Progenitor cell of endocrine pancreas (in vitro differentiated cells): ENCODE results near the gene SV2A. TPM values are rescaled to one million over a fixed set of nuclear protein-coding genes. Genes with fewer than 3 reads are reported as not detected.
A peak's percentile ranks its signal among the peaks of the same experiment; 100 is the strongest.

Experiments
- DNase-seq: peaks from one replicate; pipeline ENCODE4 v3.0.0; 2021; ENCODE audit warnings: low spot score; ENCODE audit not compliant: unreplicated experiment
- H3K27ac Mint-ChIP-seq: 2 replicates; pipeline ENCODE4 v1.8.0; 2021; ENCODE audit warnings: mild to moderate bottlenecking, moderate library complexity, mixed read lengths
- H3K27me3 Mint-ChIP-seq: 2 replicates; pipeline ENCODE4 v1.8.0; 2021; ENCODE audit warnings: mixed read lengths
- H3K36me3 Mint-ChIP-seq: 2 replicates; pipeline ENCODE4 v1.8.0; 2022; ENCODE audit warnings: mixed read lengths; ENCODE audit not compliant: insufficient read depth
- H3K4me1 Mint-ChIP-seq: 2 replicates; pipeline ENCODE4 v1.8.0; 2021; ENCODE audit warnings: low read depth, mixed read lengths
- H3K4me3 Mint-ChIP-seq: 2 replicates; pipeline ENCODE4 v1.8.0; 2021; ENCODE audit warnings: low read depth, mild to moderate bottlenecking, moderate library complexity, mixed read lengths
- H3K9me3 Mint-ChIP-seq: 2 replicates; pipeline ENCODE4 v1.8.0; 2021; ENCODE audit warnings: low read depth, mixed read lengths
- long read RNA-seq: library from polyadenylated mRNA; unstranded; transcript quantifications from one replicate; pipeline ENCODE4 v2.0.0, GENCODE V29; 2020
- total RNA-seq: library from RNA; stranded (reverse); gene quantifications from 2 replicates; pipeline ENCODE4 v1.2.1, GENCODE V29; 2021
- TF ChIP-seq, protein P1 (sequence below): fragments of 200-600 bp; sonication (generic); IDR thresholded peaks from one replicate; pipeline ENCODE4 v1.5.0; 2021; ENCODE audit warnings: antibody characterized with exemption, mild to moderate bottlenecking; ENCODE audit not compliant: unreplicated experiment

The SV2A gene, protein sequence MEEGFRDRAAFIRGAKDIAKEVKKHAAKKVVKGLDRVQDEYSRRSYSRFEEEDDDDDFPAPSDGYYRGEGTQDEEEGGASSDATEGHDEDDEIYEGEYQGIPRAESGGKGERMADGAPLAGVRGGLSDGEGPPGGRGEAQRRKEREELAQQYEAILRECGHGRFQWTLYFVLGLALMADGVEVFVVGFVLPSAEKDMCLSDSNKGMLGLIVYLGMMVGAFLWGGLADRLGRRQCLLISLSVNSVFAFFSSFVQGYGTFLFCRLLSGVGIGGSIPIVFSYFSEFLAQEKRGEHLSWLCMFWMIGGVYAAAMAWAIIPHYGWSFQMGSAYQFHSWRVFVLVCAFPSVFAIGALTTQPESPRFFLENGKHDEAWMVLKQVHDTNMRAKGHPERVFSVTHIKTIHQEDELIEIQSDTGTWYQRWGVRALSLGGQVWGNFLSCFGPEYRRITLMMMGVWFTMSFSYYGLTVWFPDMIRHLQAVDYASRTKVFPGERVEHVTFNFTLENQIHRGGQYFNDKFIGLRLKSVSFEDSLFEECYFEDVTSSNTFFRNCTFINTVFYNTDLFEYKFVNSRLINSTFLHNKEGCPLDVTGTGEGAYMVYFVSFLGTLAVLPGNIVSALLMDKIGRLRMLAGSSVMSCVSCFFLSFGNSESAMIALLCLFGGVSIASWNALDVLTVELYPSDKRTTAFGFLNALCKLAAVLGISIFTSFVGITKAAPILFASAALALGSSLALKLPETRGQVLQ
- total RNA-seq: 16.9 and 21.8 TPM in 2 replicates
- long read RNA-seq, partial matches to known transcripts: 3 of 3 reads
- long read RNA-seq, other reads (novel, unspliced or antisense): 0 of 3 reads

DNA sequence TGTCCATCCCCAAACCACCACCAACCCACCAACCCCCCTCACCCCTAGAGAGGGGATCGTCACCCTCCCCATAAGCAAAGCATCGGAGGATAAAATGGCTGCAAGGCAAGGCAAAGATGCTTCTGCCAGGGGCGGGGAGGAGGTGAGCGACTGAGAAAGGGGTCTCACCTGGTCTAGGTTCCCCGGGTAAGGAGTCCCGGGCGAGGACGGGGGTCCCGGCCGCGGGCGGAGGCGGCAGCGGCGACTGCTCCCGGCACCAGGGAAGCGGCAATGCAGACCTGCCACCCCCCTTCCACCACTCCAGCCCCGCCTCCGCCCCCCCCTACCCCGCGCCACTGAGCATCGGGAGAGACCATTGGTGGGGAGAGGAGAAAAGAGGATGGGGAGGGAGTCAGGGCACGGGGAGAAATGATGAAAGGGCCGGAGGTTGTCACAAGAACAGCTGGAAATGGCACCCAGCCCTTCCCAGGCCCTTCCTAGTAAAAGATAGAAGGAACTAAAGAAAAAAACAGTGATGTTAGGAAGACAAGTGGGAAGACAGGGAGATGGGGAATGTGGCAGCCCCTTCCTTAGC lies at the start of gene SV2A:
TSS of gene SV2A (minus strand) at position 274 of the 574 bp plus-strand sequence. CDS start 4,004 bp downstream, outside the sequence.
- no peaks in the 10 kb centered on the region for H3K9me3 Mint-ChIP-seq
- H3K4me1 Mint-ChIP-seq: peaks cover 17% of the 10 kb centered on the region
- peaks cover 9% of the 10 kb centered on the region for H3K27me3 Mint-ChIP-seq
- TF ChIP-seq, protein P1, sequence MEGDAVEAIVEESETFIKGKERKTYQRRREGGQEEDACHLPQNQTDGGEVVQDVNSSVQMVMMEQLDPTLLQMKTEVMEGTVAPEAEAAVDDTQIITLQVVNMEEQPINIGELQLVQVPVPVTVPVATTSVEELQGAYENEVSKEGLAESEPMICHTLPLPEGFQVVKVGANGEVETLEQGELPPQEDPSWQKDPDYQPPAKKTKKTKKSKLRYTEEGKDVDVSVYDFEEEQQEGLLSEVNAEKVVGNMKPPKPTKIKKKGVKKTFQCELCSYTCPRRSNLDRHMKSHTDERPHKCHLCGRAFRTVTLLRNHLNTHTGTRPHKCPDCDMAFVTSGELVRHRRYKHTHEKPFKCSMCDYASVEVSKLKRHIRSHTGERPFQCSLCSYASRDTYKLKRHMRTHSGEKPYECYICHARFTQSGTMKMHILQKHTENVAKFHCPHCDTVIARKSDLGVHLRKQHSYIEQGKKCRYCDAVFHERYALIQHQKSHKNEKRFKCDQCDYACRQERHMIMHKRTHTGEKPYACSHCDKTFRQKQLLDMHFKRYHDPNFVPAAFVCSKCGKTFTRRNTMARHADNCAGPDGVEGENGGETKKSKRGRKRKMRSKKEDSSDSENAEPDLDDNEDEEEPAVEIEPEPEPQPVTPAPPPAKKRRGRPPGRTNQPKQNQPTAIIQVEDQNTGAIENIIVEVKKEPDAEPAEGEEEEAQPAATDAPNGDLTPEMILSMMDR: no peak
- H3K4me3 Mint-ChIP-seq: peak within 1 kb of the TSS; percentile 82
- H3K27ac Mint-ChIP-seq: peak within 1 kb of the TSS; percentile 62
- H3K36me3 Mint-ChIP-seq: peaks cover 3% of the 10 kb centered on the region
- DNase-seq: peak; percentile 30

DNA sequence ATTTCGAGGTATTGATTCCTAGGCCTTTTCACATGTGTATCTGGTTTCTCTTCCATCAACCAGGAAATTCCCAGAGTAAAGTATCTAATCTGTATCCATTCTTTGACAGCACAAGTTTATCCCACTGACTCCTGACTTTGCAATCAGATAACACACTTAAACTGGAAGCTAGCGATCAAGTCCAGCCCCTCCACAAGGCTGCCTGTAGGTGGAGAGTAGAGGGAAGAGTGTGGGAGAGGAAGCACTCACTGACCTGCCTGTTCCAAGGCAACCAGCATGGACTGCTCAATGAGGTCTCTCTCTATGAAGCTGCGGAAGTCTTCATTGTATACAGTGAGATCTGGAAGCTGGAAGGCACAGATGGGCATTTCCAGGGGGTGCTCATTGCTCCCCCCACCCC lies 49.4 kb upstream of the SV2A start:
- H3K4me1 Mint-ChIP-seq: peaks cover 11% of the 10 kb centered on the region

DNA sequence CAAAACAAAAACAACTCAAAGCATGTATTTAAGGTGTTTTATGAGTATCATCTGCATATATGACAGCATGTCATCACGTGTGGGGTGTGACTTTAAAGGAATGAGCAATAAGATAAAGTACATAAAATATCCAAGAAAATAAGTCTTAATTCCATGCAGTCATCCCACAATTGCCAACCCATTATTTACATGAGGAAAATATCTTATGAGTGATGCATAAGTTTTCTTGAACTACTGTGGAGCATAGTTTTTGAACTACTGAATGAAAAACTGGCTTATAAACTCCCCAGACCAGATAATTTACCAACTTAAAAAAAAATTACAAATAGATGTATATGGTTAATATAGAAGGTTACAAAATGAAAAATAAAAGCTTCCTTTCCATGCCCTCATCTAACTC lies 48.8 kb upstream of the SV2A start:
- H3K9me3 Mint-ChIP-seq: no peaks in the 10 kb centered on the region
- H3K36me3 Mint-ChIP-seq: peaks cover 19% of the 10 kb centered on the region
- H3K27me3 Mint-ChIP-seq: no peaks in the 10 kb centered on the region
- TF ChIP-seq, protein P1: no peak
- no peak overlapping the region for H3K4me3 Mint-ChIP-seq
- H3K4me1 Mint-ChIP-seq: peaks cover 11% of the 10 kb centered on the region
- no peak overlapping the region for H3K27ac Mint-ChIP-seq
- DNase-seq: no peak

More for the DNA sequence above, 49.4 kb upstream of the SV2A start:
- Mint-ChIP-seq H3K27ac (peak overlapping the region; percentile 92), H3K9me3 (no peaks in the 10 kb centered on the region), H3K36me3 (peaks cover 19% of the 10 kb centered on the region), H3K4me3 (peak overlapping the region; percentile 38), H3K27me3 (no peaks in the 10 kb centered on the region)
- DNase-seq: no peak
- TF ChIP-seq, protein P1: peak; percentile 16

DNA sequence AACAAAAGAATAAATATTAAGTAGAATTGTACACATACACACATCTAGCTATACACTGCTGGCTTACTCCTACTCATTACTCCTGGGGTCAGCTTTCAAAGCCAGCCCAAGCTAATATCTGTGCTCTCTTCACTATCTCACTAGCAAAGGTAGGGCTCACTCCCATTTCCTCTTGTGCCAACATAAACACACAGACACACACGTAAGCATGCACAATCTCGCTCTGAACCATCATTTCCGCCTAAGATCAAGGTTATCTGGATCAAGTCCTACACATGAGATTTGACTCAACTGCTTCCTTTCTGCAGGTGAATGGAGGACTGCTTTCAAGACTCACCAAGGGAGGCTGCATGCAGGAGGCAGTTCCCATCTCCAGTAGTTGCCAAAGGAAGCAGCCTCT lies 47.8 kb upstream of the SV2A start:
- no peak overlapping the region for H3K4me3 Mint-ChIP-seq
- H3K36me3 Mint-ChIP-seq: peaks cover 19% of the 10 kb centered on the region
- H3K27ac Mint-ChIP-seq: no peak overlapping the region
- DNase-seq: no peak
- TF ChIP-seq, protein P1: no peak
- no peaks in the 10 kb centered on the region for H3K27me3 Mint-ChIP-seq
- peaks cover 11% of the 10 kb centered on the region for H3K4me1 Mint-ChIP-seq
- no peaks in the 10 kb centered on the region for H3K9me3 Mint-ChIP-seq

DNA sequence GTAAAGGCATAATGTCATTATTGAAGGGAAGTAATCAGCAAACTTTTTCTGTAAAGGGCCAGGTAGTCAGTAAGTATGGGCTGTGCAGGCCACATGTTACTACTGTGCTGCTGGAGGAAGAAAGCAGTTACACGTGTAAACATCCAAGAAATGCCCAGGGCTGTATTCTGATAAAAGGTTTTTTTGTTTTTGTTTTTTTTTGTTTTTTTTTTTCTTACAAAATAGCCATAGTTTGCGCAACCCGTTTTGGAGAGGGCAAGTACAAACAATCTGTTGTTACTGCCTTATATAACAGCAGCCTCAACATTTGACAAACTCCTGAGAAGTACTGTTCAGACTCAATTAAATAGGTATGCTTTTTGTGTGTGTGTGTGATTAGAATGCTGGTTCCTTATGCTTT lies 45.7 kb upstream of the SV2A start:
- Mint-ChIP-seq H3K4me3 (no peak overlapping the region), H3K4me1 (peaks cover 11% of the 10 kb centered on the region), H3K9me3 (no peaks in the 10 kb centered on the region), H3K36me3 (peaks cover 33% of the 10 kb centered on the region), H3K27me3 (no peaks in the 10 kb centered on the region), H3K27ac (no peak overlapping the region)
- TF ChIP-seq, protein P1: no peak
- DNase-seq: no peak
